Coronary artery (tissue), 2 donors: ENCODE measurements around the gene MUCL3.
A peak's percentile ranks its signal among the peaks of the same experiment; 100 is the strongest.

ENCODE experiments used
- DNase-seq: peaks from one replicate; pipeline ENCODE4 v3.0.0-alpha.2; 2017; ENCODE audit warnings: low spot score
- H3K27ac ChIP-seq, 2 donors: fragments of 200-600 bp; sonication (generic); one replicate each; pipeline ENCODE4 v1.5.1; 2016 to 2019
- H3K4me3 ChIP-seq: fragments of 200-600 bp; sonication (generic); 2 replicates; pipeline ENCODE4 v1.5.1; 2016; ENCODE audit warnings: mild to moderate bottlenecking, moderate library complexity
- CTCF ChIP-seq: fragments of 200-600 bp; sonication (generic); IDR thresholded peaks from one replicate; pipeline ENCODE4 v1.5.1; 2019; ENCODE audit warnings: antibody characterized with exemption

The MUCL3 gene

GRCh38 chr6:30932665-30933365, 8.0 kb upstream of the MUCL3 start:
- Histone ChIP-seq H3K4me3 (no peak overlapping the region), H3K27ac (no peak overlapping the region)
- DNase-seq, result no peak
- TF ChIP-seq CTCF, result no peak

DNA sequence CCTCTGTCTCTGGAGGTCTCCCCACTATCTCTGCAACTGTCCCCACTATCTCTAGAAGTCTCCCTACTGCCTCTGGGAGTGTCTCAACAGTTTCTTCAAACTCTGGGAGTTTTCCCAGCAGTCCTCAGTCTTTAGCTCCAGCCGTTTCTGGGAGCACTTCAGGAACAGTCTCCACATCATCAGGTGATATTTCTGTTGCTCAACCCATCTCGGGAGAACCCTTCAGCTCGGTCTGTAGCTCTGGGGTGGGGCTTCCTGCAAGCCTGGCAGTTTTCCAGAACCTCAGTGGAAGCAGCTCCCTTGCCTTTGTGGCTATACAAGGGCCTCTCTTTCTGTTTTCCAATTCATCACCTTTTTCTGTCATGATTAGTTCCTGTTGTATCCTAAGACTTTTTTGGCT, 5.8 kb upstream of the MUCL3 start:
- Histone ChIP-seq H3K27ac (no peak overlapping the region), H3K4me3 (no peak overlapping the region)
- TF ChIP-seq CTCF, result no peak
- no peak for DNase-seq

DNA sequence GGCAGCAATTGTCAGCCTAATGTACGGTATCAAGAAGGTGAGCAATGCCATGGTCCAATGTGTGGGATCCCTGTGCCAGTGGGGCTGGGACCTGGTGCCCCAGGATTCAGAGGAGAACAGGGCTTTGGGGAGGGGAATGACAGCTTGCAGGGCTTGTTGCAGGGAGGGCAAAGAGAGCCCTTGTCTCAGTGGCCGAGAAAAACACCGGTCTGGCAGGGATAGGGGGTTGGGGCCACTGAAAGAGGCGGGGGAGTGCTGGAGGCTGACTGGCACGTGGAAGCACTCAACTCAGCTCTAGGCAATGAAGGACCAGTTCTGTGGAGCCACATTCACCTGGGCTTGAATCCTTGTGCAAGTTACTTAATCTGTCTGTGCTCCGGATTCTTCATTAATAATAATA, 3.5 kb upstream of the MUCL3 start:
- no peak for TF ChIP-seq CTCF
- DNase-seq, result no peak
- H3K27ac ChIP-seq, result no peak overlapping the region
- H3K4me3 ChIP-seq, result no peak overlapping the region

DNA sequence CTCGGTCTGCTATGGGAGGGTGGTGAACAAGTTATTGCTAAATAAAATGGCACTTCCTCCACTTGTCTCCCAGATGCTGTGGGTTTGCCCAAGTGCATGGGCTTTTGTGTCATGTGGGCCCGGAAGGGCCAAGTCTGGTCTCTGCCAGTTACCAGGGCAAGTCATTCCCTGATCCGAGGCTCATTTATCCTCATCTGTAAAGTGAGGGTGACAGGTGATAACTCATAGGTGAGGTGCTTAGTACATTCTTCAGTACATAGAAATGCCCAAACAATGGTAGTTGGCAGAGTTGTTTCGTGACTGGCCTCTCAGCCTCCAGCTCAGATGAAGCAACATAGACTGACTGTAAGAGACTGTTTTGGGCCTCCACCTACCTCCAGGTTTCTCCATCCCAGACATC, 2.0 kb upstream of the MUCL3 start:
- Histone ChIP-seq H3K4me3 (no peak overlapping the region), H3K27ac (no peak overlapping the region)
- no peak for TF ChIP-seq CTCF
- DNase-seq, result no peak

GRCh38 chr6:30939473-30939872, 1.3 kb upstream of the MUCL3 start:
- no peak for TF ChIP-seq CTCF
- no peak for DNase-seq
- no peak overlapping the region for H3K27ac ChIP-seq
- no peak overlapping the region for H3K4me3 ChIP-seq

DNA sequence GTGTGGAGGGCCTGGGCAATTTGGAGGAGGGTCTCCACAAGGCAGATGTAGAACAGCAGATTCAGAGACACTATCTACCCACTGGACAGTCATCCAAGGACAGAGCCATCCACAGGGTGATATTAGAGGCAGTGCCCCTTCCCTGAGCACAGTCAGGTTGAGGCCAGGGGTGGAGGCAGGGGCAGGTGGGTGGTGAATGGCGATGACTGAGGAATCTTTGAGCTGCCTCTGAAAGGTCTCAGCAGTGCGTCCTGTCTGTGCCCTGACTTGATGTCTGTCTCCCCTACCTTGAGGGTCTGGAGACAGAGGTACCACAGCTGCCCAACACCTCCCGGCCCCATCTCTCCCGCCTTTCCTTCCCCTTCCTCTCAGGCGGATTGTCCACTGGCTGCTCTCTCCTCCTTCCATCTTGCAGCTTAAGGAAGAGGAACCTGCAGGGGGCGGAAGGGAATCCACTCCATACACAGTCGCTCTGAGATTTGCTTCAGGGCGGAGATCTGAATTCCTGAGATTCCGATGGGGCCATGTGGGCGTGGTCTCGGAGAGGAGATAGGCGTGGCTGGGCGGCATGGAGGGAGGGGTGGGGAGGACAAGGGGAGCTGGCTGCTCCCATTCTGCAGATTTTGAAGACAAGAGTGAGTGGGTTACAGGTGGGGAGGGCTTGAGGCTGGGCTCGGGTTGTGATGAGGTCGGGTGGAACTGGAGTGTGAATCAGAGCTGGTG, 1.7 kb downstream of the MUCL3 start:
- no peak for DNase-seq
- TF ChIP-seq CTCF, result no peak
- H3K4me3 ChIP-seq, result peak overlapping the region; percentile 45
- H3K27ac ChIP-seq, result no peak overlapping the region

GRCh38 chr6:30944051-30944450, 3.3 kb downstream of the MUCL3 start:
- no peak for TF ChIP-seq CTCF
- no peak for DNase-seq
- H3K27ac ChIP-seq, result no peak overlapping the region
- H3K4me3 ChIP-seq, result no peak overlapping the region
